HG02610 (cell line): ENCODE results near the gene OR2T1.
"Not testable (repeated sequence)": the region's sequence is repeated elsewhere in the genome, so short reads cannot be mapped to it uniquely, and the experiment has no call there.

Experiments used
- ATAC-seq: cut with Tn5 transposase; IDR thresholded peaks from one replicate; pipeline ENCODE4 v1.9.1; 2021; ENCODE audit warnings: mild to moderate bottlenecking, moderate library complexity; ENCODE audit not compliant: unreplicated experiment

OR2T1 gene

GRCh38 chr1:248434913-248435312 lies 32.1 kb downstream of the OR2T1 start:
- ATAC-seq: peak; percentile 56

GRCh38 chr1:248436303-248436702 lies 33.5 kb downstream of the OR2T1 start:
- ATAC-seq: peak; percentile 33

- ATAC-seq: peak; percentile 69
These were observed 35.8 kb downstream of the OR2T1 start for GRCh38 chr1:248438668-248439067.

GRCh38 chr1:248439283-248439682 lies 36.4 kb downstream of the OR2T1 start:
- ATAC-seq: not testable (repeated sequence)

GRCh38 chr1:248442500-248443277 lies 39.8 kb downstream of the OR2T1 start:
- ATAC-seq: not testable (repeated sequence)

GRCh38 chr1:248444603-248445002 lies 41.8 kb downstream of the OR2T1 start:
- ATAC-seq: not testable (repeated sequence)

GRCh38 chr1:248445399-248445798 lies 42.6 kb downstream of the OR2T1 start, which contains the start of gene OR2T2:
TSS of gene OR2T2 (plus strand) at chr1:248445637. CDS start at chr1:248452798, 7,161 bp downstream.
- ATAC-seq: not testable (repeated sequence)

GRCh38 chr1:248448409-248449074 lies 45.7 kb downstream of the OR2T1 start:
- ATAC-seq: peak; percentile 65

- ATAC-seq: not testable (repeated sequence)
These were observed 47.1 kb downstream of the OR2T1 start for GRCh38 chr1:248449821-248450465.

GRCh38 chr1:248450466-248451145 lies 47.8 kb downstream of the OR2T1 start:
- ATAC-seq: peak; percentile 53

GRCh38 chr1:248453619-248454018 lies 50.8 kb downstream of the OR2T1 start:
- ATAC-seq: not testable (repeated sequence)

GRCh38 chr1:248455045-248455444 lies 52.2 kb downstream of the OR2T1 start:
- ATAC-seq: not testable (repeated sequence)

GRCh38 chr1:248456635-248457034 lies 53.8 kb downstream of the OR2T1 start:
- not testable (repeated sequence) for ATAC-seq
